ENCODE data around the gene CDKL1.
A peak's percentile ranks its signal among the peaks of the same experiment; 100 is the strongest.
"Not testable (repeated sequence)": the region's sequence is repeated elsewhere in the genome, so short reads cannot be mapped to it uniquely, and the experiment has no call there.

Gene CDKL1

DNA sequence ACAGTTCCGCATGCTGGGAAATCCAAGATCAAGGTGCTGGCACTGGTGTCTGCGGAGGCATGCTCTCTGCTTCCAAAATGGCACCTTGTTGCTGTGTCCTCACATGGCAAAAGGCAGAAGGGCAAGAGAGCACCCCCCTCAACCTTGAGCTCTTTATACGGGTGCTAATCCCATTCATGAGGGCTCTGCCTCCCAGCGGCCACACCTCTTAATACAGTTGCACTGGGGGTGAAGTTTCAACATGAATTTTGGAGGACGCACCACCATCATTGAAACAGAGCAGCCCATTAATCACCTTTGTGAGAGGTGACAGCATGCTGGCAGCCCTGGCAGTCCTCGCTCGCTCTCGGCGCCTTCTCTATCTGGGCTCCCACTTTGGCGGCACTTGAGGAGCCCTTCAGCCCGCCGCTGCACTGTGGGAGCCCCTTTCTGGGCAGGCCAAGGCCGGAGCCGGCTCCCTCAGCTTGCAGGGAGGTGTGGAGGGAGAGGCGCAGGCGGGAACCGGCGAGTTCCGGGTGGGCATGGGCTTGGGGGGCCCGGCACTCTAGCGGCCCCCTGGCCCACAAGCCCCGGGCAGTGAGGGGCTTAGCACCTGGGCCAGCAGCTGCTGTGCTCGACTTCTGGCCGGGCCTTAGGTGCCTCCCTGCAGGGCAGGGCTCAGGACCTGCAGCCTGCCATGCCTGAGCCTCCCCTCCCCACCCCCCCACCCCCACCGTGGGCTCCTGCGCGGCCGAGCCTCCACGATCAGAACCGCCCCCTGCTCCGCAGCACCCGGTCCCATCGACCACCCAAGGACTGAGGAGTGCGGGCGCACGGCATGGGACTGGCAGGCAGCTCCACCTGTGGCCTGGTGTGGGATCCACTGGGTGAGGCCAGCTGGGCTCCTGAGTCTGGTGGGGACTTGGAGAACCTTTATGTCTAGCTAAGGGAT is 34.9 kb downstream of the CDKL1 start:
- H3K4me3 ChIP-seq (ENCODE audit: low read depth, low read length); DNase-seq (ENCODE audit: low read depth): not testable (repeated sequence)

DNA sequence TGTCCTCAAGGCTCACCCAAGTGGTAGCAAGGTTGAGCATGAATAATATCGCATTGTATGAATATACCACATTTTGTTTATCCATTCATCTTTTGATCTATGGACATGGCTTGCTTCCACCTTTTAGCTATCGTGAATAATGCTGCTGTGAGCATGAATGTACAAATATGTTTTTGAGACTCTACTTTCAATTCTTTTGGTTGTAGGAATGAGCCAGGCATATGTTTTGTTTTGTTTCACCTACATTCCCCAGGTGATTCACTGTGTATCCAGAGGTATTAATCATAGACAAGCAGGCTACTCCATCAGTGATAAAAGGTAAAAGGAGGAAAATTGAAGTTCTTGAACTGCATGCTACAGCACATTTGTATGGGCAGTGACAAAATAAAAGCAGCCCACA is 35.8 kb downstream of the CDKL1 start:
- DNase-seq (ENCODE audit: low read depth): no peak
- H3K4me3 ChIP-seq (ENCODE audit: low read depth, low read length): no peak overlapping the region

DNA sequence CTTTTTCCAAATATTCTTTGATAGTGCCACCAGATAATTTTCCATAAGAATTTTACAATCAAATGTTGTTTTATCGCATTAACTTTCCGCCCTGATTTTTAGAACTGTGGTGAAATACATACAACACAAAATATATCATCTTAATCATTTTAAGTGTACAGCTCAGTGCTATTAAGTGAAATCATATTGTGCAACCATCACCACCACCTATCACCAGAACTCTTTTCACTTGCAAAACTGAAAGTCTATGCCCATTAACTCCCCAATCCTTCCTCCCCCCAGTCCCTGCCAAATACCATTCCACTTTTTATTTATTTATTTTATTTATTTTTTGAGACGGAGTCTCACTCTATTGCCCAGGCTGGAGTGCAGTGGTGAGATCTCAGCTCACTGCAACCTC is 36.6 kb downstream of the CDKL1 start:
- no peak for DNase-seq (ENCODE audit: low read depth)
- no peak overlapping the region for H3K4me3 ChIP-seq (ENCODE audit: low read depth, low read length)

DNA sequence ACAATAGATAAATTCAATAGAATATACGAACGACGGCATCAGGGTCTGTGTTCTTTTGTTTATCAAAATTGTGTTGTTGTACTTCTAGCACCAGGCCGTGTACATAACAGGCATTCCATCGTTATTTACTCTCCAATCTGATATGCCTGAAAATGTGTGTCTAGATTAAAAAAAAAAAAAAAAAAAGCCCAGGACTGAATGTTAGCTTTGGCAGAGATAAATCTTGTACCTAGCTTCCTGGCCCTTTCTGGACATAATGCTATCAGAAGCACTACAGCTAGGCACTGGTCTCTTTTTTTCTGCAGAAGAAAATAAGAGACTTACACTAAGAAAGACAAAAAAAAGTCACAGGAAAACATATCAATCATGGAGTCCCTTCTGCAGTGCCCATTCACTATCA is 37.0 kb downstream of the CDKL1 start:
- H3K4me3 ChIP-seq (ENCODE audit: low read depth, low read length): no peak overlapping the region
- DNase-seq (ENCODE audit: low read depth): no peak

DNA sequence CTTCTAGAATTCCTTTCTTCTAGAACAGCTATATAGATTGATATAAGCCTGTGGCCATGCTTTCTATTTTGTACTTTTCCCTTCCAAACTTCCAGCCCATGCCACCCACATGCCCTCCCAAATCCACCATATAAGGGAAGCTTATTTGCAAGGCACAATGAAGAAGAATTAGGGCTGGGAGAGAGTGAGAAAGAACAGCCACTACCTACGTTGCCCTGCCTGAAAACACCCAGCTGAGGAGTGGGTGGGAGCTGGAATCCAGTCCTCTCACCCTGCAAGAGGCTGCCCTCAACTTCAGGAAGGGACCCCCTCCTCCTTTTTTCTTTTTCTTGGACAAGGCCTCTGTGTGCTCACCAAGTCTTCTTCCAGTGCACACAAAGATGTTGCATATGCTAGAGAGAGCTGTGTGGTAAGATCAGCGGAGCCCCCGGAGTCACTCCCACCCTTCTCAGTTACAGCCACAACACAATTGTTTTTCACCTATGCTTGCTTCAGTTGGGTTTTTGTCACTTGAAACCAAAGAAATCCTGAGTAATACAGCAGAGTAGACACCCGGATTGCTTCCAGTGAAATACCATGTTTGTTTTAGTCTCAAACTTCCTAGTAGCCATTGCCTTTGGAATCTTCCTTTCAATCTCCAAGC is 38.8 kb downstream of the CDKL1 start:
- no peak for DNase-seq (ENCODE audit: low read depth)
- no peak overlapping the region for H3K4me3 ChIP-seq (ENCODE audit: low read depth, low read length)

DNA sequence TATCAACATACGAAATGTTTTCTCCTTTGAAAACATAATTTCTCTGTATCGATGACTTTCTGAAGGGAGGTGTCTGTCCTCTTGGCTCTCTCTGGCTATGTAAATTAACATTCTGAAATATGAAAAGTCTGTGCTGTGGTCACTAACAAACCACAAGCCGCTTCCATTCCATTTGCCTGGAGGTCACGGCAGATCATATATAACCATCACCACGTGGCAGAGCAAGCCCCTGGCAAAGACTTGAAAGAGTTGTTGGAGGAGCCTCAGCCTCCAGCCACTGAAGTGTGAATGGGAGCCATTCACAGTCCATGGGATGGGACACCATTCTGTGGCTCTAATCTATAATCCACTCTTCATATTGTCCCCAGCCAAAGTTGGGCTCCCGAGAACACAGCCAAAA is 39.6 kb downstream of the CDKL1 start:
- DNase-seq (ENCODE audit: low read depth): no peak
- H3K4me3 ChIP-seq (ENCODE audit: low read depth, low read length): no peak overlapping the region

DNA sequence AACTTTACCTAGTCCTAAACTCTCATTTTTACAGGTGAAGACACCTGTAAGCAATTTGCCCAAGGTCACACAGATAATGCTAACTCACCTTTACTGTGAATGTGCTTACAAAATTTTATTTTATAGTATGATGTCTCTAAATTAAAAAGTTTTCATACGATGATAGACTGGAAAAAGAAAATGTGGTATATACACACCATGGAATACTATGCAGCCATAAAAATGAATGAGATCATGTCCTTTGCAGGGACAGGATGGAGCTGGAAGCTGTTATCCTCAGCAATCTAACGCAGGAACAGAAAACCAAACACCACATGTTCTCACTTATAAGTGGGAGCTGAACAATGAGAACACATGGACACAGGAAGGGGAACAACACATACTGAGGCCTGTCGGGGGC is 40.4 kb downstream of the CDKL1 start:
- H3K4me3 ChIP-seq (ENCODE audit: low read depth, low read length); DNase-seq (ENCODE audit: low read depth): not testable (repeated sequence)

DNA sequence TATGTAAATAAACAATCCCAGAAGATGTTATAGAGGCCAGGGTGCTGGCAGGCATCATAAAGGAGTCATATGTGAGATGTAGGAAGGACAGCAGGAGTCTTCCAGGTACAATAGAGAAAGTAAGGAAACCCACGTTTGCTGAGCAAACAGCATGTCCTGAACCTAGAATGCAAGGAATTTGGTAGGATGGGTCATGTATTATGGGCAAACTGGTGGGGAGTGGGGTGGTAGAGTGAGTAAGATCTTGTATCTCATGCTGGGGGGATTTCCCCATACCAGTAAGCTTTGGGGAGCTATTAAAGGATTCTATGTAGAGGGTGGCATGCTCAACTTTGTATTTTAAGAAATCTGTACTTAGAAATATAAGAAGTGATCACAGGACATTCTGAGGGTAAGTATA is 41.0 kb downstream of the CDKL1 start:
- DNase-seq (ENCODE audit: low read depth): no peak

DNA sequence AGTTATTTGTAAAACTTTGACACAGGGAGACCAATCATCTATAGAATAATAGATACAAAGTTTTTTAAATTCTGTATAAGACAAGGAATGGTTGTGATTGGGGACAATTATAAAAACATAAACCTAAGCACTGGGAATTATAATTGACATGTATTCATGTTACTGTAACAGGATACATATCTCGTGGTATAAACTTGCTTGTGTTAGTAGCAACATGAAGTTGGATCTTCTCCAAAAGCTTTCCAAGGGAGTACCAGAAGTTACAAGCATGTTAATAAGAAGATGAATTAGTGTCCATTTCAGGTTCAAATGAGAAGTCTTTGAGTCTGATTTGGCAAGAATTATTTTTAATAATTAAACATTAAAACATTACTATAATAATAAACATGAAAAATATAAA is 42.2 kb downstream of the CDKL1 start:
- no peak overlapping the region for H3K4me3 ChIP-seq (ENCODE audit: low read depth, low read length)
- DNase-seq (ENCODE audit: low read depth): no peak

More for the DNA sequence above, 41.0 kb downstream of the CDKL1 start:
- H3K4me3 ChIP-seq (ENCODE audit: low read depth, low read length): no peak overlapping the region

DNA sequence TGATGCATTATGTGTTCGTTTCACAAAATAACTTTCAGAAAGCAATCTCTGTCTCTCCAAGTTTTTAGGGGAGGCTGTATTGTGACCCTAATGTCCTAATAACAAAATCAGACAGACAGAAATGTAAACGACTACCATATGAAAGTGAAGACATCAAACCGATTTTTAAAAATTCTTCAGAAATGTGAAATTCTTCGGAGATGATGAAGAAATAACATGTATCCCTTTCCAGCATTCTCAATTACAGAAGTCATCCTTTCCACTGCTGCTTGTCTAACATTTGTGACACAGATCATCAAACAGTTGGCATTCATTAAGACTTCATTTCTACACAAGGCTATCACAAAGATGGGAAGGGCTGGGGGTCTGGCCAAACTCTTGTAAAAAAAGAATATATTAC is 43.6 kb downstream of the CDKL1 start:
- no peak overlapping the region for H3K4me3 ChIP-seq (ENCODE audit: low read depth, low read length)
- no peak for DNase-seq (ENCODE audit: low read depth)

DNA sequence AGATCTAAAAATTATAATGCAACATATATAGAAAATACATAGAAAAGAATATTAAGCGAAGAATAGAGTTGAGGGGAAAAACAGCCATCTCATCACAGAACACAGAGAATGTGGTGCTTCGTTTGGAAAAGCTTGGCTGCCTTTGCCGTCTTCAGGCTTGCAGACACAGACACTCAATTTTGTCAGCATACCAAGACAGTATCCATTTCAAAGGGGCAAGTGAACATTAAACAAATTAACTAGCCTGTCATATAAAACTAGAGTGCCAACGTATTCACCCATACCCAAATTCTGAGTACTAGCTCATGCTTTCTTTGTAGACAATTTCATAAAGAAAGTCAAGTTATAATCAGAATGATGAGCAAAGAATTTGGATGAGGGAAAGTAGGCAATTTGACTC is 44.1 kb downstream of the CDKL1 start:
- no peak overlapping the region for H3K4me3 ChIP-seq (ENCODE audit: low read depth, low read length)
- no peak for DNase-seq (ENCODE audit: low read depth)

DNA sequence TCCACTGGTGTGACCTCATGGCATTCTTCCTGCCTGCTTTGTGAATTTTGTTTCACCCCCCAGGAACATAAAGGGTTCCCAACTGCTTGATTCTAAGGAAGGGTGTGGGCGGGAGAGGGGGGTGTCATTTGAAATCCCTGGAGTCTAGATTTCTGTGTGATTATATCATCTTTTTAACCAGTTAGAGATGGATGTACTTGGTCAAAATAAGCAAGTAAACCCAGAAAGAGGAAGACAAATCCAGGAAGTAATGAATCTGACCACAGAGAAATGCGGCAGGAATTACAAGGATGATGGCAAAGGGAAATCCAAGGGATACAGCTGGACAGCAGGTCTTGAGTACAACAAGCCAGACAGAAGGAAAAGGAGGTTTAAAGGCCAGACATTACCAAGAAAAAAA is 45.7 kb downstream of the CDKL1 start:
- DNase-seq (ENCODE audit: low read depth): no peak
- no peak overlapping the region for H3K4me3 ChIP-seq (ENCODE audit: low read depth, low read length)

DNA sequence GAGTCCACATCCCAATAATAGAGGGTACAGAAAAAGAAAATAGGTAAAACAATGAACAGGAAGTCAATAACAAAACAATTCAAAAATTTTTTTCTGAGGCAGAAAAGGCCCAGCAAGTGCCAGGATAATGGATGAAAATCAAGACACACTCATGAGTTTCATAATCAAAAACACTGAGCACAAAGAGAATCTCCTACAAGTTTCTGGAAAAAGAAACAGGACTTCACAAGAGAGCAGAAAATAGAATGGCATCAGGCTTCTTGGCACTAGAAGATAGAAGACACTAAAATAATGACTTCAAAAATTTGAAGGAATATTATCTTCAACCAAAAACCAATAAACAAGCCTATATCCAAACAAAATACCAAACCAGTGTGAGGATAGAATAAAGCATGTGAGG is 47.7 kb downstream of the CDKL1 start:
- no peak overlapping the region for H3K4me3 ChIP-seq (ENCODE audit: low read depth, low read length)
- no peak for DNase-seq (ENCODE audit: low read depth)

DNA sequence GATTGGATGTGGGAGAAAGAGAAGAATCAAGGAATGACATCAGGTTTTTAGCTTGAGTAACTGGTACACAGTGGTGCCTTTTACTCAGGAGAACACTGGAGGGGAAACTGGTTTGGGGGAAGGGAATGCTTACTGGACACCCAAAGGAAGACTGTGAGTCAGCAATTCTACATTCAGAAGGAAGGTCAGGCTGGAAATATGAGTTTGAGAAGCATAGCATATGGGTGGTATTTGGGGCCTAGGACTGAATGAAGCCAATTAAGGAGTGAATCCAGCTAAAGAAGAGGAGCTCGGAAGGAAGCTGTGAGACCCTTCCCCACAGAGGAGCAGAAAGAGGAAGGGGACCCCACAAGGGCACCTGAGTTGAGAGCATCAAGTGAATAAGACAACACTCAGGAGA is 49.2 kb downstream of the CDKL1 start:
- DNase-seq (ENCODE audit: low read depth): peak; percentile 42
- H3K4me3 ChIP-seq (ENCODE audit: low read depth, low read length): no peak overlapping the region

DNA sequence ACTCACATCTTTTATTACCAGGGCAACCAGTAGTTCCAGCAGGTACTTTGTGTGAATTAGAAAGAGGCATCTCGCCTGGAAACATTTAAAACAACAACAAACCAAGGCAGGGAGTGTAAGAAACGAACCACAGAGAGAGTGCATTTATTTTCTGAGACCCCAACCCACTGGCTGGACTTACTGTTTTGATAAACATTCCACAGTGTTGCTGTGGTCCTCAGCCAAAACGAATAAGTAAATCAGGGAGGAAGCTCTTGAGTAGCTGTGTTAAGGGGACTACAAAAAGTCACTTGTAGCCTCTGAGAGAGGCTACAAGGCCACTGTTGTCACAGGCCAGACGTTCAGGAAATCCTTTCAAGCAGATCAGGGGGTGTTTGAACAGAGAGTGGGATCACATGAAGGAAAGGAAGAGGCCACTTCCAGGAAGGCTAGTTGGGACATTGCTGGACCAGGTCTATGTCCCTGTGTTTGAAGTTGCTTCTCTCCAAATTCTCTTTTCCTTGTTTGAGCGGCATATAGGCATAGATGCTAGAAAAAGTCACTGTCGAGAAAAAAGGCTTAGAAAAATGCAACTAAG is 50.7 kb downstream of the CDKL1 start:
- no peak overlapping the region for H3K4me3 ChIP-seq (ENCODE audit: low read depth, low read length)
- DNase-seq (ENCODE audit: low read depth): no peak

DNA sequence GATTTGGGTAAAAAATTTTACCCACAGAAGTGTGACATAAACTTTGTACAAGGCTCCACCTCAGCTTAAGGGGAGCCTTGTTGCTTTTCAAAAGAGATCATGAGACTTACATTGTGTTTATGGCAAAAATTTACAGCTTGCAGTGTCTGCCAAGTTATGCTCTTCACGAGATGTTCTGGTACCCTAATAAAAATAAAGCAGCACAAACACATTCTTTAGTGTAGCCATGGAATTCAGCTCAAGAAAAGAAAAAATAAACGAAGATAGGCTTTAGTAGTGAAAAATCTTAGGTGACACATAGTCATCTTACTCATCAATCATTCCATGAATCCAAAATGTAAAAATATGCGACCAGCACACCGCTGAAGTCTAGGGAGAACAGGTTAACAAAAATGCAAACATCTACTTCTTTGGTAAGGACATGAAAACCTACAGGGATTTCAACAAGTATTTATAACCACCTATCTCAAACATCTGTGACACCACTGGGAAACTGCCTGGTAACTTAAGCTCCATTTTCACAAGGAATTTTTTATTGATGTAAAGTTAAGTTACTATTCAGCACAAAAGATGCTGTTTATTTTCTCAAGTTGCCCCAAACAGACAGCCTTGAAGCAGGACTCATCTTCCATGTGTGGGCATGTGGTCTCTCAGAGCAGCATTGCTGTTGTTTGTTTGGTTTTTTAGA is 51.7 kb downstream of the CDKL1 start:
- DNase-seq (ENCODE audit: low read depth): peak; percentile 27

DNA sequence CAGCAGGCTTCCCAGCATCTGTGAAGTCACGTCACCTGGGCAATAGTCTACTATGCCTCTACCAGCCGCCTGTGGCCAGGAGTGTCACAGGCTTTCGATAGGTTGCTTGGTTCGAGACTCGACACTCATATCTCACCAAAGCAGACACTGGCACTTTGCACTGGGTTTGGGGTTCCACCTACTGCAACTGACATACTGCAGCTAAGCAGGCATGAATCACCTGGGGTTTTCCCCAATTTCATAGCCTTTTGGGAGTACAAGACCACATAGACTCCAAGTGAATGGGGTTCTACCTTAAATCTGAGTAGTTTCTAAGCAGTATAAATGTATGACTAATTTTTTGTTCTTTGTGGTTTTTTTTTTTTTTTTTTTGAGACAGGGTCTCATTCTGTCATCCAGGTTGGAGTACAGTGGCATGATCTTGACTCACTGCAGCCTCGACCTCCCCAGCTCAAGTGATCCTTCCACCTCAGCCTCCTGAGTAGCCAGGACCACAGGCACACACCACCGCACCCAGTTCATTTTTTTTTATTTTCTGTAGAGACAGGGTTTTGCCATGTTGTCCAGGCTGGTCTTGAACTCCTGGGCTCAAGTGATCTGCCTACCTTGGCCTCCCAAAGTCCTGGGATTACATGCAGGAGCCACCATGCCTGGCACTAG is 52.4 kb downstream of the CDKL1 start:
- DNase-seq (ENCODE audit: low read depth): no peak
- no peak overlapping the region for H3K4me3 ChIP-seq (ENCODE audit: low read depth, low read length)

More for the DNA sequence above, 51.7 kb downstream of the CDKL1 start:
- no peak overlapping the region for H3K4me3 ChIP-seq (ENCODE audit: low read depth, low read length)

DNA sequence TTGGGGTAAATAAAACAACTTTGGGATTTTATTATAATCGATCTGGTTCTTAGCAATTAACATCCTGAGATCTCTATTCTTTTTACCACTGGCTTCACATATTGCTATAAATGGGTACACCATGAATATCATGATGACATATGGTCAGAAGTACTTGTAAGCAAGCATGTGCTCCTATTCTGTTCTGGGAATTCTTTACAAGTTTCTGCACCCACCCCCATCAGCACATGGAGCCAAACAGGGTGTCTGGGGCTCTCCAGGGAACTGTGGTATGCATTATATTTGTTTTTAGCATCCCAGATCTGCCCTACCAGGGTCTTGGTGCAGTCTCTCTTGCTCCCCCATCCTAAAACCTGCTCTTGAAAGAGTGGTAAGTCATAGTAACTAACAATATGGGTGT is 53.2 kb downstream of the CDKL1 start:
- H3K4me3 ChIP-seq (ENCODE audit: low read depth, low read length): no peak overlapping the region
- DNase-seq (ENCODE audit: low read depth): no peak

DNA sequence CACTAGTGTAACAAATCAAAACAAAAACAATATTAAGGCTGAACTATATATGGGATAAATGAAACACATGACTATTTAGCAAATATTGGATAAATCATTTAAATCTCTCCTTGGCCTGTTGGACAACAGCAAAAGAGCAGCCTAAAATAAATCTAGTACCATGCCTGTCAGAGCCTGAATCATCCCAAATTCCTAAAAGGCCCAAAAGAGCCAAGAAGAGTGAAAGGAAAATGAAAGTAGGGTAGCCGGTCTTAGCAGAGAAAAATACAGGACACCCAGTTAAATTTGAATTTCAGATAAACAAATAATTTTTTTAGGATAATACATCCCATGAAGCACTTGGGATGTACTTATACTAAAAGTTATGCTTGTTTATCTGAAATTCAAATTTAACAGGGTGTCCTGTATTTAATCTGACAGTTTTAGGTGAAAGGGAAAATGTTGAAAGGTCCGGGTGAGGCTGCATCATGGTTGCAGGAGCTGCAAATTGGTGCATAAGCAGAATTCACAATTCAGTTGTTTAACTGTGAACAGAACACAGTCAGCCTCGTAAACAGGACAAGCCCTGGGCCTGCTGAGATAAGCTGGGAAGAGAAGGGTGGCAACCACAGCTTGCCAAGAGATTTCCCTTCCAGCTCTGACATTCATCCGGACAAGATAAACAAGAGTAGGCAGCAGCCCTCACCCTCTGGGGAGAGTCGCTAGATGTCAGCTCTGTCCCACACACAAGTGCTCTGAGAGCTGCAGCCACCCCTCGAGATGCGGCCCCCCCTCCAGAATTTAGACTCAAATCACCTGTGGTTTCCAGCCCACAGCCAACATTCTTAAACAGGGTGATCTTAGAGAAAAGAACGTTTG is 54.2 kb downstream of the CDKL1 start:
- no peak for DNase-seq (ENCODE audit: low read depth)
- no peak overlapping the region for H3K4me3 ChIP-seq (ENCODE audit: low read depth, low read length)

Data from skeletal muscle cell (primary cell).